ENCODE measurements around the gene LHFPL6.

DNA sequence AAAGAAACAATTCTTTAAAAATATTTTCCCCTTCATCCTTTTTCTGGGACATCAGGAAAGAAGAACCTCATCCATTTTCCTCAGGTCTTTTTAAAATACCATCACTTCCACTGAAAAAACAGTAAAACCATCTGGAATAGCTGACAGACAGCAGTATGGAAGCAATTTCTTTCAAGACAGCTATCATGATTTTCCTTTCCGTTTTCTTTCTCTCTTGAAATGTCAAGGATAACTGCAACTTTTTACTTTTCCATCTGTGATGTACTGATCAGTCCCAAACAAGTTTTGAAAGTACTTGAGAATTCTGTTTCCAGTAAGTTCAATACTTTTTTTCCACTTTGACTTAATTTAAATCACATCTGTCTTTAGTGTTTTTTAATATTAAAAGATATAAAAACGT lies 211.2 kb downstream of the LHFPL6 start:
- TF ChIP-seq POLR2AphosphoS5 (IDR thresholded peaks at IDR 0.05) (no peak), POLR2A (IDR thresholded peaks at IDR 0.05) (no peak)
- TF ChIP-seq, protein P1, sequence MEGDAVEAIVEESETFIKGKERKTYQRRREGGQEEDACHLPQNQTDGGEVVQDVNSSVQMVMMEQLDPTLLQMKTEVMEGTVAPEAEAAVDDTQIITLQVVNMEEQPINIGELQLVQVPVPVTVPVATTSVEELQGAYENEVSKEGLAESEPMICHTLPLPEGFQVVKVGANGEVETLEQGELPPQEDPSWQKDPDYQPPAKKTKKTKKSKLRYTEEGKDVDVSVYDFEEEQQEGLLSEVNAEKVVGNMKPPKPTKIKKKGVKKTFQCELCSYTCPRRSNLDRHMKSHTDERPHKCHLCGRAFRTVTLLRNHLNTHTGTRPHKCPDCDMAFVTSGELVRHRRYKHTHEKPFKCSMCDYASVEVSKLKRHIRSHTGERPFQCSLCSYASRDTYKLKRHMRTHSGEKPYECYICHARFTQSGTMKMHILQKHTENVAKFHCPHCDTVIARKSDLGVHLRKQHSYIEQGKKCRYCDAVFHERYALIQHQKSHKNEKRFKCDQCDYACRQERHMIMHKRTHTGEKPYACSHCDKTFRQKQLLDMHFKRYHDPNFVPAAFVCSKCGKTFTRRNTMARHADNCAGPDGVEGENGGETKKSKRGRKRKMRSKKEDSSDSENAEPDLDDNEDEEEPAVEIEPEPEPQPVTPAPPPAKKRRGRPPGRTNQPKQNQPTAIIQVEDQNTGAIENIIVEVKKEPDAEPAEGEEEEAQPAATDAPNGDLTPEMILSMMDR (IDR thresholded peaks at IDR 0.05 in 8 of 11, conservative IDR thresholded peaks at IDR 0.05 in 3 of 11): no peak
